GM18867 (cell line): ENCODE measurements around the gene RARG.

Experiments
- ATAC-seq: cut with Tn5 transposase; IDR thresholded peaks from one replicate; pipeline ENCODE4 v1.9.1; 2021; ENCODE audit warnings: mild to moderate bottlenecking, moderate library complexity; ENCODE audit not compliant: unreplicated experiment

The RARG gene

DNA sequence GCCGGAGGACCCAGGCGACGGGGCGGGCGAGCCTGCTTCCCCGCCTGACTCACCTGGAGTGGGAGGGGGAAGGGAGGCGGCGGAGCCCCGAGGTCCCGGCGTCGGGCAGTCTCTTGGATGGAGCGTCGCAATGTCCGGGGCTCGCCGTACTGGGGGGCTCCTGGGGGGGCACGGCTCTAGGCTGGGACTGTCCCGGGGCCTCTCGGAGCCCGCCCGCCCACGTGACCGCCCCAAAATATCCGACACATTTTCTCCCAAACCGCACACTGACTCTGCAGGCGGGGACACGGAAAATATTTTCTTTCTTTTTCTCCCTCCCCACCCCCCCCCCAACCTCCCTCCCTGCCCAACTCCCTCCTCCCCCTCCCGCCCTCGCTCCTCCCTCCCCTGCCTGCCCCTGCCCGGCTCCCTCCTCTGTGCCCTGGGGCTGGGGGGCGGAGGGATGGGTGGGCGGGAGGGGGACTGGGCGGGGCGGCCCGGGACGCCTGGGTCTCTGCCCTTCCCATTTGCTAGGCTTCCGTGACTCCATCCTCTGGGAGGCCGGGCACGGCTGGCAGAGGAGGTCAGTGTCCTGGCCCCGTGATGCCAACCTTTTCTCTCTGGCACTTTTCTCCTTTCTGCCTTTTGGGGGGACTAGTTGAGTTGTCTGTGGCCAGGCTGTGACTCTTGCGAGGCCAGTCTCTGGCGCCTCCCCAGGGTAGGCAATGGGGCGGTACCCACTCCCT lies at the start of gene RARG:
TSS of gene RARG (minus strand) at position 289 of the 725 bp plus-strand sequence. CDS start 4,664 bp downstream, outside the sequence.
- peak; percentile 54 for ATAC-seq

- ATAC-seq: no peak
Measured at GRCh38 chr12:53279888-53280498, 48.0 kb upstream of the RARG start.

GRCh38 chr12:53279283-53279869 lies 47.4 kb upstream of the RARG start:
- no peak for ATAC-seq

DNA sequence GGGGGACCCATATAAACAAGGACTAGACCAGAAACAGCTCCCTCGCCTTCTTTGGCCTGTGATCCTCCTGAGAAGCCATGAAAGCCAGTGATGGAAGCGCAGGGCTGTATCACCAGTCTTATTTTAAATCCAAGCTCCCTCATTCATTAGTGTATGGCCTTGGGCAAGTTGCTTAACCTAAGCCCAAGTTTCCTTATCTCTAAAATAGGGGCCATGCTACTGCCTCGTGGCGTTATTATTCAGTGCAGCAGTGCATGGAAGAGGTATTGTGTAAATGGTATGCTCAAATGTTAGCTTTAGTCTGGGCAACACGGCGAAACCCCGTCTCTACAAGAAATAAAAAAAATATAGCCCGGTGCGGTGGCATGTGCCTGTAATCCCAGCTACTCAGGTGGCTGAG lies 46.0 kb upstream of the RARG start:
- no peak for ATAC-seq

- no peak for ATAC-seq
Measured at GRCh38 chr12:53276511-53276910, 44.5 kb upstream of the RARG start.

DNA sequence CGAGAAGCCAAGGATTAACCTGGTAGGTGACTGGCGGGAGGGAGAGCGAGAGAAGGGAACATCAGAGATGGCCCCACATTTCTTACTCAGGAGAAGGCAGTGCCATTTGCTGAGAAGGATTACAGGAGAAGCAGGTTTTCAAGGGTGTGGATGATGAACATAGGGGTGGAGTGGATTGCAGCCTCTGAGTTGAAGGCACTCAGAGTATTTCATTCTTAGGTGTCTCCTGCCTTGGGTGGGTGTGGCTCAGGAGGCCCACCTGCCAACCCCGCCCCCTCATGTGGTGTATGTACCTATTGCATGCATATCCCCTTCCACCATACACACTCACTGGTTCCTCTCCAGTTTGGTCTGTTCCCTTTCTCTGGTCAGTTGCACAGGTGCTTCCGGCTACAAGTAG lies 42.4 kb upstream of the RARG start:
- no peak for ATAC-seq

GRCh38 chr12:53268630-53269562 lies 36.9 kb upstream of the RARG start:
- ATAC-seq: peak; percentile 4

DNA sequence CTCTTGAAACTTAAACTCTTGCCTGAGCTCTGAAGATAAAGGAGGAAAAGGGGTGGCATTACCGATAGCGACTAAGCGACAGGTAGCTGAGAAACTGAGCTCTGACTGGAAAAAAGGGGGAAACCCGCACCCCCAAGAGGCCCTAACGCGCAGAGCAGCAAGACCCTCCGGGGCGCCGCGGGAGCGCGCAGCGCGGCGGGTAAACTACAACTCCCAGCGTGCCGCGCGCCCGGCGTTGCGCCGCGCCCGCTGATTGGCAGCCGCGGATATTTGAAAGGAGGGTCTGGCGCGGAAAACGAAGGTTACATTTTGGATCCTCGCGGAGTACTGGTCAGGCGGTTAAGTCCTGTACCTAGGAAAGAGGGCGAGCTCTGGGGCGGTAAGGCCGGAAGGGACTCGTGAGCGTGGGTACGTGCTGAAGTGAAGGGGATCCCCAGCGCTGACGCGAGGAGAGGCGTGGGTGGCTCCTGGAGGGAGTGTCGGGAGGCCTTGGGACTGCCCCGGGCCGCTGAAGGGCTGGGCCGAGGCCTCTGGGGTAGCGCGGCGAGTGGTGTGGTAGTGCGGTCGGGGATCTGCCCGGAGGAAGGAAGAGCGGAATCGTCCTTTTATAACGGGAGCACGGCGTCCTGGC lies 36.1 kb upstream of the RARG start, which contains the start of gene ESPL1:
TSS of gene ESPL1 (plus strand) at position 301 of the 631 bp plus-strand sequence. CDS start 468 bp downstream, outside the sequence.
- ATAC-seq: peak; percentile 82

DNA sequence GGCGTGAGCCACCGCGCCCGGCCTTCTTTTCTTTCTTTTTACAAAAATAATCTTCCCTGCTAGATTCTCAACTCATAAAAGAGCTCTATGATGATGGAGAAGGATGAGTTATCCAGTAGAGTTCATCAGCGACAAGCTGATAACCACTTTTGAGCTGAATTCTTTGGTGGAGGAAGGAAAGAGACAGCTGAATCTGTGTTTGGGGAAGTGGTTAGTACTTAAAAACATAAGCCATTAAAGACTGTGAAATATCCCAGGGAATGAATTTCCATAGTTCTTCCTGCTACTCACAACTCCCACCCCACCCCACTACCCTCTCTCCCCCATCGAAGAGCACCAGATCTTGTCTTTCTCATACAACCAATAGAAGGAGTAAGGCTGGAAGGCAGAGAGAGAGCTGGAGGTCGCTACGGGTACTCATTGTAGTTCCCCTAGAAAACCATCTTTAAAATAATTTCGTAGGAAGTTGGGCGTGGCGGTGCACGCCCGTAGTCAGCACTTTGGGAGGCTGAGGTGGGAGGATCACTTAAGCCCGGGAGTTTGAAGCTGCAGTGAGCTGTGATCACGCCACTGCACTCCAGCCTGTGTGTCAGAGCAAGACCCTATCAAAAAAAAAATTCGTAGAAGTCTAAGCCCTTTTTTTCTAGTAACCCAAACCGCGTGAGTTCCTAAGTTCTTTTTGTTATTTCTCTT lies 35.4 kb upstream of the RARG start:
- no peak for ATAC-seq

DNA sequence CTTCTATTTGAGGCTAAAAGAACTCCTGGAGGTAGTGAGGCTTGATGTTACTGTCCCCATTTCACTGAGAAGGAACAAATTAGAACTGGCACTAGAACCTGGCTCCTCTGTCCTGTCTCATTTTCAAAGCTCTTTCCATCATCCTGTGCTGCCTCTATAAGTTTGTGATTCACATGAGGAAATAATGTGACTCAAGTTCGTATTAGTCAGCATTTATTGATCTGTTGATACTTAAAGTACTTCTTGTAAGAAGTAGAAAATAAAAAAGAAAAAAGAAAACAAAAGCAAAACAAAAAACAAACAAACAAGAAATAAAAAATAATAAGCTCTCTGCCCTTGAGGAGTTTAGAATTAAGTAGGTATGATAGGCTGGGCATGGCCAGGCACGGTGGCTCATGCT lies 33.8 kb upstream of the RARG start:
- no peak for ATAC-seq

- no peak for ATAC-seq
Measured at GRCh38 chr12:53259891-53260290, 27.9 kb upstream of the RARG start.

DNA sequence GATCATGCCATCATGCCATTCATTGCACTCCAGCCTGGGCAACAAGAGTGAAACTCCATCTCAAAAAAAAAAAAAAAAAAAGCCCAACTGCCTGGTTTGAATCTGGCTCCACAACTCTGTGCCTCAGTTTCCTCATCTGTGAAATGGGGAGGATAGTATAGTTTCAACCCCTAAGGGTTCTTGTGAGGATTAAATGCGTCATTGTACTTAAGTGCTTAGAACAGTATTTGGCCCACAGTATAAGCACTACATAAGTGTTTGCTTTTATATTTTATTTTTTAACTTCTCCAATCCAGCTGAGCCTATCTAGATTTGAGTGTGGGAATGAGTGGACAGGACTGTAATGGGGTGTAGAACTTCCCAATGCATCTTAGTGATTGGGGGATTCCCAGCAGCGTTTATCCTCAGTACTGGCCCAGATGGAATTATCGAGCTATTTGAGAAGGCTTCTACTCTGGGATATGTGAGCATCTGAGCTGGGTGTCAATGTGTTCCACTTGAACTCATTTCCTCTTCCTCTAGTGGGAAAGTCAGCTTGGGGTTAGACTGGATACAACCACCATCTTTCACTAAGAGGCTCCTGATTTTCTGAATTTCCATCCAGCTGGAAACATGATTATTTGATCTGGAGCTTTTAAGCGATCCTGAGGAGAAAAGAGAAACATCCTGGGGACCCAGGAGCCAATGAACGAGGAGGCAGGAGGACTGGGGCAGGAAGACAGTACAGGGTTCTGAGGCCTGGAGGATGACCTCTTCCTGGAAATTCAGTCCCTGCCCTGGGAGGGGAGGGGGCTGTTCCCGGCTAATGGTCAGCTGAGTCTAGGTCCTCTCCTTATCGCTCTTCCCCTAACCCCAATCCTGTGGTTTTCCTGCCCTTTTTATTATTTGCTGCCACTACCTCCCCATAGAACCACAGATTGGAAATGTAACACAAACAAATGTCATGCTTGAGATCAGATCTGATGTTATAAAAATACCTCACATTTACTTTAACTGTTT lies 26.8 kb upstream of the RARG start:
- no peak for ATAC-seq

DNA sequence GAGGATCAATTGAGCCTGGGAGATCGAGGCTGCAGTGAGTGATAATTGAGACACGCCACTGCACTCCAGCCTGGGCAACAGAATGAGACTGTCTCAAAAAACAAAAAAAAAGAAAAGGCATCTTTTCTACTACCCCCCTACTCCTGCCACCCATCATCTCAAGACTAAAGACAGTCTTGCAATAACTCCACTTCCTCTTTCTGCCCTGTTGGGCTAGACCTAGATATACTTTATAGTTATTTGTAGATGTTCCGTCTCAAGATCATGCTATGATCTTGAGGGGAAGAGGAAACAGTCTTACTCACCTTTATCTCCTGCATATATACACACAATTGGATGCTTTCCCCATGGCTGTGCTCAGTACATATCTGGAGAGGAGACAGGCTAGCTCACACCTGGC lies 24.0 kb upstream of the RARG start:
- peak; percentile 32 for ATAC-seq

DNA sequence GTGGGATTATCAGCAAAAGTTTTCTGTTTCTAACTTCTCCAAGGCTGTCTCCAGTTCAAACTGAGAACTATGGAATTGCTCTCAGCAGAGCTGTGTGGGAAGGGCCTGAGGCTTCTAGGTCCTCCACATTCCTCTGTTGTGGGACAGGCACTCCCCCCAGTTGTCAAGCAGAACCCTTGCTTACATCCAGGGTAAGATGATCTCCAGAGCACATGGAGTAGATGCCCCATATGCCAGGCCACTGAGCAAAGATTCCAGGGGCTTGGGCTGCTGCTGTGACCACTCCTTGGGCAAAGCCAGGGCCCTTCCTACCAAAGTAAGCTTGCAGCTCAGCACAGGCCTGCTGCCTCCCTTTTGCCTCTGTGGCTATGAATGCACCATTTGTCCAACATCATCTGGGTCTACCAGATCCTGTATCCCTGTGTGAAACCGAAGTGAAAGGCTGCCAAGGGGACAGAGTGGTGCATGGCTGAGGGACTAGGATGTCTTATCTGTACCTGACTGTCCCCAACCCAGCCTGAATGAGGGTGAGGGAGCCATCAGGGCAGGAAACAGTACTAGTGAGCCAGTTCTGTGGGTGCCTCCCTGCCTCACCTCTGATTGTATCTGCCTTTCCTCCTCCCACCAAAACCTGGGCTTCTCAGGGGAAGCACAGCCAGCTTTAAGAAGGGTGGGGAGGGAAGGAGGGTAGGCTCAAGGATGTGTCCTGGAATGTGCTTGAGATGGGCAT lies 23.0 kb upstream of the RARG start:
- ATAC-seq: no peak

DNA sequence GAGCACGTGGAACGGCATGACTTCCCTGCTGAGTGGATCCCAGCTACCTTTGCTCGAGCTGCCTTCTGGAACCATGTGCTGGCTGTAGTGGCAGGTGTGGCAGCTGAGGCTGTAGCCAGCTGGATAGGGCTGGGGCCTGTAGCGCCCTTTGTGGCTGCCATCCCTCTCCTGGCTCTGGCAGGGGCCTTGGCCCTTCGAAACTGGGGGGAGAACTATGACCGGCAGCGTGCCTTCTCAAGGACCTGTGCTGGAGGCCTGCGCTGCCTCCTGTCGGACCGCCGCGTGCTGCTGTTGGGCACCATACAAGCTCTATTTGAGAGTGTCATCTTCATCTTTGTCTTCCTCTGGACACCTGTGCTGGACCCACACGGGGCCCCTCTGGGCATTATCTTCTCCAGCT lies 21.3 kb upstream of the RARG start:
- no peak for ATAC-seq

DNA sequence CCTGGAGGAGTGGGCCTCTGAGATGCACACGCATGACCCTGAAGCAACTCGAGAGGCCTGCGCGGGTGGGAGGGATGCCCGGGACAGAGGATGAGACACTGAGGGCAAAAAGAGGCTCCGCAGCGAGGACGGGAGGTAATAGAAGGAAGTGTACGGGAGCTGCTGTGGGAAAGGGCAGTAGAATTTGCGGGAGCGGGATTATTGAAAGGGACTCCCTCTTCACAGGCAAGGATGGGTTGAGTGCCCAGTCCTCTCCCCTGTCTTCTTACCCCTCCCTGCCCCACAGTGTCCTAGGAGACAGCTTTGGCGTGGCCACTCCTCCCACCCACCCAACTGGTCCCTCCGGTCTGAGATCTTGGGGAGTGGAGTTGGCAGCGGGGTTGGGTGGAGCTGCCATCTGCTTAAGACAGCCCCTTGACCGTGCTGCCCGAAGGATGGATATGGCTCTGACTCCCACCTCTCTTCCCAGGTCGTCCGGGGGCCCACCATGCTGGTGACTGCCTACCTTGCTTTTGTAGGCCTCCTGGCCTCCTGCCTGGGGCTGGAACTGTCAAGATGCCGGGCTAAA lies 20.4 kb upstream of the RARG start:
- ATAC-seq: peak; percentile 9

GRCh38 chr12:53251477-53252348 lies 19.7 kb upstream of the RARG start:
- peak; percentile 64 for ATAC-seq
